OCI-LY7 (cell line): Measurements from ENCODE around the gene SLC10A7. TPM values are rescaled to one million over a fixed set of nuclear protein-coding genes. Genes with fewer than 3 reads are reported as not detected.

Experiments
- BruUV-seq: library from RNA; stranded (reverse); fragments of 400-500 nt; replicated peaks from 2 replicates; lab custom pipeline; 2021; lab: Mats Ljungman, UMichigan
- CTCF ChIA-PET: fragments of 300-600 bp; sonication (Branson Sonifier 250); formaldehyde crosslinking; loops from one replicate; lab custom pipeline; 2022; ENCODE audit warnings: antibody characterized with exemption; ENCODE audit not compliant: unreplicated experiment; lab: Charles Lee
- POLR2A ChIA-PET: fragments of 300-600 bp; sonication (Branson Sonifier 250); formaldehyde crosslinking; loops from one replicate; lab custom pipeline; 2022; ENCODE audit warnings: antibody characterized with exemption; lab: Charles Lee
- DNase-seq: peaks from one replicate; pipeline ENCODE4 v3.0.0-alpha.2; 2015; ENCODE audit warnings: low spot score
- H2AFZ ChIP-seq: fragments of 200-600 bp; sonication (generic), shearing (Covaris generic); 2 replicates; pipeline ENCODE4 v1.6.1; 2014; ENCODE audit warnings: mild to moderate bottlenecking, antibody characterized with exemption, low read length, moderate library complexity
- H3K27ac ChIP-seq: fragments of 200-600 bp; sonication (generic); 2 replicates; pipeline ENCODE4 v1.5.1; 2014; ENCODE audit warnings: mixed run types, low read depth, mild to moderate bottlenecking, moderate library complexity, low read length, inconsistent platforms; ENCODE audit not compliant: poor library complexity, severe bottlenecking
- H3K36me3 ChIP-seq: fragments of 200-600 bp; sonication (generic); 2 replicates; pipeline ENCODE4 v1.6.1; 2014; ENCODE audit warnings: mild to moderate bottlenecking, antibody characterized with exemption, low read length, moderate library complexity, mixed read lengths; ENCODE audit not compliant: insufficient read depth
- H3K4me1 ChIP-seq: fragments of 200-600 bp; sonication (generic); 2 replicates; pipeline ENCODE4 v1.5.1; 2014; ENCODE audit warnings: mild to moderate bottlenecking, low read length; ENCODE audit not compliant: insufficient read depth, poor library complexity, severe bottlenecking
- H3K4me2 ChIP-seq: fragments of 200-600 bp; sonication (generic); 2 replicates; pipeline ENCODE4 v1.6.1; 2014; ENCODE audit warnings: mild to moderate bottlenecking, low read length
- H3K4me3 ChIP-seq: fragments of 200-600 bp; sonication (generic); 2 replicates; pipeline ENCODE4 v1.5.1; 2014; ENCODE audit warnings: mild to moderate bottlenecking, low read depth, low read length; ENCODE audit not compliant: poor library complexity, severe bottlenecking
- H3K79me2 ChIP-seq: fragments of 200-600 bp; sonication (generic); 2 replicates; pipeline ENCODE4 v1.6.1; 2016; ENCODE audit warnings: low read depth, mild to moderate bottlenecking, low read length, moderate library complexity, mixed read lengths; ENCODE audit not compliant: insufficient read depth
- H3K9me2 ChIP-seq: fragments of 200-600 bp; sonication (generic); 2 replicates; pipeline ENCODE4 v1.6.1; 2016; ENCODE audit warnings: mild to moderate bottlenecking, low read length, mixed read lengths; ENCODE audit not compliant: insufficient read depth
- H3K9me3 ChIP-seq: fragments of 200-600 bp; sonication (generic); 2 replicates; pipeline ENCODE4 v1.6.1; 2014; ENCODE audit warnings: mild to moderate bottlenecking, mixed run types, low read length, mixed read lengths
- H4K20me1 ChIP-seq: fragments of 200-600 bp; sonication (generic); 2 replicates; pipeline ENCODE4 v1.6.1; 2014; ENCODE audit warnings: mild to moderate bottlenecking, antibody characterized with exemption, low read length, moderate library complexity, mixed read lengths; ENCODE audit not compliant: insufficient read depth
- EZH2phosphoT487 ChIP-seq: fragments of 200-600 bp; sonication (generic); IDR thresholded peaks from 2 replicates; pipeline ENCODE4 v1.6.1; 2018; ENCODE audit warnings: low read depth, borderline replicate concordance, mild to moderate bottlenecking, mixed run types, antibody characterized with exemption, low read length, moderate library complexity, mixed read lengths
- intact Hi-C: fragments of 100-400 bp; cut with micrococcal nuclease; formaldehyde crosslinking; loops from one replicate; pipeline ENCODE4 v1.10.0; 2022; ENCODE audit not compliant: unreplicated experiment
- total RNA-seq, 2 experiments: library from RNA; depleted of rRNA in 1 of 2; stranded (reverse); fragments of >200 nt in 1 of 2; shearing (Covaris generic) in 1 of 2; gene quantifications; 2 replicates each; pipeline ENCODE4 v1.2.3, GENCODE V29; 2014 to 2022
- TF ChIP-seq, protein P1 (sequence below): fragments of 200-600 bp; sonication (generic); conservative IDR thresholded peaks from 2 replicates; pipeline ENCODE4 v1.5.1; 2014; ENCODE audit warnings: mild to moderate bottlenecking, antibody characterized with exemption, low read length, moderate library complexity, mixed read lengths

The SLC10A7 gene
- total RNA-seq, 2 experiments from 2014 or later = 16.8 to 18.9 TPM

DNA sequence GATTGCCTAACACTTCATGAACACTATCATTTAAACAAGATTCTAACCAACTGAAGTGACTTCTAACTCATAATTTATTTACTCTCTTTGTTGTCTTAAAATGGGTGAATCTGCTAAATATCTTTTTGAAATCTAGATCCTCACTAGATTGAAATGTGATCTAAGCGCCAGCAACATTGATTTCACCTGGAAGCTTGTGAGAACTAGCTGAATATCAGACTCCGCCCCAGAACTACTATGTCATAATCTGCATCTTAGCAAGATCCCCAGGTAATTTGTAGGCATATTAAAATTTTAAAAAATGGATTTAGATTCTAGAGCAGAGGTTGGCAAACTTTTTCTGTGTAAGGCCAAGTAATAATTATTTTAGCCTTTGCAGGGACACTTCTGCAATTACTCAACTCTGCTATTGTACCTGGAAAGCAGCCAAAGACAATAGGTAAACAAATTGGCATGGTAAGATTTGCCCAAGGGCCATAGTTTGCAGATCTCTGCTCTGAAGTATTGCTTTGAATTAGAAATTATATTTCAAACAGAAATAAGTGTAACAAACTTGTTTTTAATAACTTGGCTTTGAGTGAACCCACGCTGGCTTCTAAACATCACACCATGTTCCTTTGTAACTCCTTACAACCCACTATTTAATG lies 185.9 kb downstream of the SLC10A7 start:
- H3K9me3 ChIP-seq = no peaks in the 10 kb centered on the region
- no peak for DNase-seq
- H3K4me2 ChIP-seq = no peak overlapping the region
- no peak overlapping the region for H2AFZ ChIP-seq
- intact Hi-C loops = no loop called here
- no peaks in the 10 kb centered on the region for H3K36me3 ChIP-seq
- ChIA-PET POLR2A (interaction anchor here (0.8 to 1.1 kb wide), 2 partner anchors 122 to 656 kb away, joined by 3 to 4 read pairs; partner anchors contain the start of gene REELD1), CTCF (no interaction called here)
- no peaks in the 10 kb centered on the region for H3K79me2 ChIP-seq
- H3K27ac ChIP-seq = no peak overlapping the region
- no peak overlapping the region for H3K4me3 ChIP-seq
- TF ChIP-seq EZH2phosphoT487 = no peak
- TF ChIP-seq, protein P1, sequence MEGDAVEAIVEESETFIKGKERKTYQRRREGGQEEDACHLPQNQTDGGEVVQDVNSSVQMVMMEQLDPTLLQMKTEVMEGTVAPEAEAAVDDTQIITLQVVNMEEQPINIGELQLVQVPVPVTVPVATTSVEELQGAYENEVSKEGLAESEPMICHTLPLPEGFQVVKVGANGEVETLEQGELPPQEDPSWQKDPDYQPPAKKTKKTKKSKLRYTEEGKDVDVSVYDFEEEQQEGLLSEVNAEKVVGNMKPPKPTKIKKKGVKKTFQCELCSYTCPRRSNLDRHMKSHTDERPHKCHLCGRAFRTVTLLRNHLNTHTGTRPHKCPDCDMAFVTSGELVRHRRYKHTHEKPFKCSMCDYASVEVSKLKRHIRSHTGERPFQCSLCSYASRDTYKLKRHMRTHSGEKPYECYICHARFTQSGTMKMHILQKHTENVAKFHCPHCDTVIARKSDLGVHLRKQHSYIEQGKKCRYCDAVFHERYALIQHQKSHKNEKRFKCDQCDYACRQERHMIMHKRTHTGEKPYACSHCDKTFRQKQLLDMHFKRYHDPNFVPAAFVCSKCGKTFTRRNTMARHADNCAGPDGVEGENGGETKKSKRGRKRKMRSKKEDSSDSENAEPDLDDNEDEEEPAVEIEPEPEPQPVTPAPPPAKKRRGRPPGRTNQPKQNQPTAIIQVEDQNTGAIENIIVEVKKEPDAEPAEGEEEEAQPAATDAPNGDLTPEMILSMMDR = no peak
- H4K20me1 ChIP-seq = no peaks in the 10 kb centered on the region; the same call in 1 of the 2 replicates
- BruUV-seq = no TSS peak
- H3K9me2 ChIP-seq = no peaks in the 10 kb centered on the region
- H3K4me1 ChIP-seq = peaks cover 5% of the 10 kb centered on the region

DNA sequence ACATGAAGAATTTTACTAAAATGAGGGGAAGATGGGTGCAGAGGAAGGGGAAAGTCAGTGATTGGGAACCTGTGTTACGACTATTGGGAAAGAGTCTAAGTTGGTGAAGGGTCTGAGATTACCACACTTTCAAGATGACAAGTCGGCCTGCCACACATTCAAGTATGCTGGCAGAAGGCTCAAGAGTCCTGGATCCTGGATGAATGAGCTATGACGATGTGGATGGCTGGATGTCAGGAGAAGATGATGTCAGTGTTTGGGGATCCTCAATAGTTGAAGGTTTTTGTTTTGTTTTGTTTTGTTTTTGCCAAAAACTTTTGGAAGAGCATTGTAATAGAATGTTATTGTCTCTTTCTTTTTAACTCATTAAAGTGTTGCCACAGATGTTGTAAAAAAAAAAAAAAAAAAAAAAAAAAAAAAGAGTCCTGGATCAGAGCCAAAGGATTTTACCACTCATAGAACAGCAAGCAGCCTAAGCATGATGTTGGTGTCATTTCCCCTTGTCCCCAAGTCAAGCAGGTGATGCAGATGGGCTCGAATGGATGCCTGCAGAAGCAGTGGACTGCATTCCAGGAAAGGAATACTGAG lies 186.8 kb downstream of the SLC10A7 start:
- H3K36me3 ChIP-seq = no peaks in the 10 kb centered on the region
- H2AFZ ChIP-seq = no peak overlapping the region
- no TSS peak for BruUV-seq
- H3K9me3 ChIP-seq = no peaks in the 10 kb centered on the region
- intact Hi-C loops = no loop called here
- H3K79me2 ChIP-seq = no peaks in the 10 kb centered on the region
- no peaks in the 10 kb centered on the region for H3K9me2 ChIP-seq
- H3K4me2 ChIP-seq = no peak overlapping the region
- DNase-seq = no peak
- no peak overlapping the region for H3K4me3 ChIP-seq
- ChIA-PET CTCF (no interaction called here), POLR2A (interaction anchor here (0.8 to 1.1 kb wide), 3 partner anchors 22 to 655 kb away, joined by 3 to 4 read pairs (median 3); partner anchors contain the start of gene REELD1)
- H3K27ac ChIP-seq = no peak overlapping the region
- H3K4me1 ChIP-seq = peaks cover 5% of the 10 kb centered on the region
- H4K20me1 ChIP-seq = peaks cover under 1% of the 10 kb centered on the region; the same call in 1 of the 2 replicates
- TF ChIP-seq, protein P1 = no peak
- no peak for TF ChIP-seq EZH2phosphoT487

DNA sequence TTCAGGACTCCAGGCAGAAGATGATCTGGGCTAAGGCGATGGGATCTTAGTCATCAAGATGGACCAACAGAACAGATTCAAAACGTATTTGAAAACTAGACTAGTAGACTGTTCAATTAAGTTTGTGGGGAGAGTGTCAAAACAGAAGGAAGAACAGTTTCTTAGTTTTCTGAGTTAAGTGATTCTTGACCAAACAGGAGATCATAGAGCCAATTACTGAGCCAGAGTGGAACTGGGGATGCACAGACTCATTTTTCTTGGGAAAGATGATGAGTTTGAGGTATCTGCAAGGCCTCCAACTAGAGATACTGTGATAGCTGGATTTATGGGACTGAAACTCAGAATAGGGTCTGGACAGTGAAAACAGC lies 187.9 kb downstream of the SLC10A7 start:
- peaks cover 5% of the 10 kb centered on the region for H3K4me1 ChIP-seq
- H3K27ac ChIP-seq = no peak overlapping the region
- H3K79me2 ChIP-seq = no peaks in the 10 kb centered on the region
- no peak for DNase-seq
- no peaks in the 10 kb centered on the region for H3K9me2 ChIP-seq
- intact Hi-C loops = no loop called here
- peaks cover 5% of the 10 kb centered on the region; the same call in 1 of the 2 replicates for H4K20me1 ChIP-seq
- peak overlapping the region; percentile 30 for H3K4me2 ChIP-seq
- H2AFZ ChIP-seq = no peak overlapping the region
- no peak overlapping the region for H3K4me3 ChIP-seq
- POLR2A ChIA-PET = interaction anchor here (1.0 kb wide), 1 partner anchor 23 kb away, joined by 3 read pairs; no protein-coding TSS in a partner anchor
- H3K9me3 ChIP-seq = no peaks in the 10 kb centered on the region
- TF ChIP-seq EZH2phosphoT487 = no peak
- TF ChIP-seq, protein P1 = no peak
- H3K36me3 ChIP-seq = no peaks in the 10 kb centered on the region
- CTCF ChIA-PET = no interaction called here
- no TSS peak for BruUV-seq
